RWPE2 (cell line): ENCODE results near the gene ADRA2B.
A peak's percentile ranks its signal among the peaks of the same experiment; 100 is the strongest.

ENCODE experiments used
- ATAC-seq: fragments of 200-7000 bp; cut with Tn5 transposase; 3 replicates; pipeline ENCODE4 v1.9.1; 2021; ENCODE audit warnings: low read depth
- DNase-seq: peaks from one replicate; pipeline ENCODE4 v3.0.0-alpha.2; 2020; ENCODE audit warnings: low spot score
- H3K27ac ChIP-seq: fragments of 450-650 bp; 2 replicates; pipeline ENCODE4 v1.5.1; 2017; ENCODE audit warnings: mild to moderate bottlenecking; ENCODE audit not compliant: poor library complexity, severe bottlenecking
- H3K27me3 ChIP-seq: fragments of 250-450 bp; sonication (Bioruptor Pico); 2 replicates; pipeline ENCODE4 v1.5.1; 2021; ENCODE audit warnings: mild to moderate bottlenecking, moderate library complexity; ENCODE audit not compliant: insufficient read depth, poor library complexity, severe bottlenecking
- H3K36me3 ChIP-seq: fragments of 250-450 bp; sonication (Bioruptor Pico); 2 replicates; pipeline ENCODE4 v1.5.1; 2020; ENCODE audit warnings: low read depth, mild to moderate bottlenecking, moderate library complexity
- H3K4me1 ChIP-seq: fragments of 250-450 bp; sonication (Bioruptor Pico); 2 replicates; pipeline ENCODE4 v1.5.1; 2021; ENCODE audit warnings: mild to moderate bottlenecking, moderate library complexity; ENCODE audit not compliant: insufficient read depth, poor library complexity, severe bottlenecking
- H3K4me3 ChIP-seq: fragments of 250-450 bp; sonication (Bioruptor Pico); 2 replicates; pipeline ENCODE4 v1.5.1; 2021; ENCODE audit warnings: mild to moderate bottlenecking, moderate library complexity; ENCODE audit not compliant: severe bottlenecking
- H3K9me3 ChIP-seq: fragments of 250-450 bp; sonication (Bioruptor Pico); 2 replicates; pipeline ENCODE4 v1.5.1; 2021; ENCODE audit warnings: mild to moderate bottlenecking, moderate library complexity; ENCODE audit not compliant: severe bottlenecking
- TF ChIP-seq, protein P1 (sequence below): fragments of 450-650 bp; IDR thresholded peaks from one replicate; pipeline ENCODE4 v1.5.1; 2017; ENCODE audit warnings: mild to moderate bottlenecking, moderate library complexity; ENCODE audit not compliant: poor library complexity, severe bottlenecking

The ADRA2B gene

DNA sequence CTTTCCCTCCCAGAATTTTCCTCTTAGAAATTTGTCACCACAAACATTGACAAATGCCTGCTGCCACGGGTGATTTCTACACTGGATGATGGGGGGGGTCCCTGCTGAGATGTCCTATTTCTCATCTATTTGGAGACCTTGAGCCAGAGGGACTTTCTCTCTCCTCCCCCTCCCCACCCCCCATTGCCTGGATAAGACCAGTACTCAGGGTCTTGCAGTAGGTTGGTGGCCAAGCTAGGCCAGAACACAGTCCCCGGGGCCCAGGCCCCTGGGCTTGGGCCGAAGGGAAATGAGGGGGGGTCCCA, 29.4 kb upstream of the ADRA2B start:
- ATAC-seq, result no peak
- Histone ChIP-seq H3K27me3 (no peaks in the 10 kb centered on the region), H3K4me1 (no peaks in the 10 kb centered on the region), H3K27ac (no peak overlapping the region), H3K4me3 (no peak overlapping the region), H3K9me3 (no peaks in the 10 kb centered on the region), H3K36me3 (no peaks in the 10 kb centered on the region)
- no peak for DNase-seq
- TF ChIP-seq, protein P1, sequence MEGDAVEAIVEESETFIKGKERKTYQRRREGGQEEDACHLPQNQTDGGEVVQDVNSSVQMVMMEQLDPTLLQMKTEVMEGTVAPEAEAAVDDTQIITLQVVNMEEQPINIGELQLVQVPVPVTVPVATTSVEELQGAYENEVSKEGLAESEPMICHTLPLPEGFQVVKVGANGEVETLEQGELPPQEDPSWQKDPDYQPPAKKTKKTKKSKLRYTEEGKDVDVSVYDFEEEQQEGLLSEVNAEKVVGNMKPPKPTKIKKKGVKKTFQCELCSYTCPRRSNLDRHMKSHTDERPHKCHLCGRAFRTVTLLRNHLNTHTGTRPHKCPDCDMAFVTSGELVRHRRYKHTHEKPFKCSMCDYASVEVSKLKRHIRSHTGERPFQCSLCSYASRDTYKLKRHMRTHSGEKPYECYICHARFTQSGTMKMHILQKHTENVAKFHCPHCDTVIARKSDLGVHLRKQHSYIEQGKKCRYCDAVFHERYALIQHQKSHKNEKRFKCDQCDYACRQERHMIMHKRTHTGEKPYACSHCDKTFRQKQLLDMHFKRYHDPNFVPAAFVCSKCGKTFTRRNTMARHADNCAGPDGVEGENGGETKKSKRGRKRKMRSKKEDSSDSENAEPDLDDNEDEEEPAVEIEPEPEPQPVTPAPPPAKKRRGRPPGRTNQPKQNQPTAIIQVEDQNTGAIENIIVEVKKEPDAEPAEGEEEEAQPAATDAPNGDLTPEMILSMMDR, result no peak

DNA sequence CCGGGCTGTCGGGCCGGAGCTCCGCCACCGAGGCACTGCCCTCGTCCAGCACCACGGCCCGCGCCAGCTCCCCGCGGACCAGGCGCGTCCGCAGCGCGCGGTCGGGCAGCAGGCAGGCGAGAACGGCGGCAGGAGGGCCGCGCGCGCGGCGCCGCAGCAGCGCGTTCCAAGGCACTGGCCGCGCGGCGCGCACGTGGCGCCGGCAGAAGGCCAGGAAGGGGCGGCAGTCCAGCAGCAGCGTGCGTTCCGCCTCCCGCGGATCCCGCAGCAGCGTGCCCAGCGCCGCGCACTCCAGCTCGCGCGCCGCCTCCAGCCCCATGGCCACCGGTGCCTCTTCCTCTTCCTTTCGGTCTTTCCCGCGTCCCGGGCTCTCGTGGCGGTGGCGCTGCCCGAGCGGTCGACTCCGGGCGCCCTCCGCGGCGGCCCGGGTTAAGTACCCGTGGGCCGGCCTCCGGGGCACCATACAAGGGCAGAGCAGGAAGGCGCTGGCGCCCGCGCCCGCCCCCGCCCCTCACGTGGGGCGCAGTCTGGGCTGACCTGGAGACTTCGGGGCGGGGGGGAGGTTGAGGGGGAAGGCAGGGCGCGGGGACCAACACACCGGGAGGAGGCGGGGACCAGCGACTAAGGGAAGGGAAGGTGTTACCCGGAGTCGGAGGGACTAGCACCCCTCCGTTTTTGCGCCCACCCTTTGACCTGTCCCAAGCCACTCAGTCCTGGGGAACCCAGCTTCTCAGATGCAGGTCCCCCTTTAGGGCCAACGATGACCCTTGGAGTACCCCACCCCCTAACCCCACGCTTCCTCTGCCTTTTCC, 28.9 kb upstream of the ADRA2B start, which contains the start of gene DUSP2:
Gene DUSP2, minus strand, starts transcription at position 405 of the 812 bp plus-strand sequence. Its CDS starts 86 bp downstream, at position 319.
- peak; percentile 76 for ATAC-seq
- DNase-seq, result peak; percentile 73
- Histone ChIP-seq H3K4me3 (peak within 1 kb of the TSS; percentile 43), H3K9me3 (no peaks in the 10 kb centered on the region), H3K4me1 (no peaks in the 10 kb centered on the region), H3K36me3 (no peaks in the 10 kb centered on the region), H3K27ac (no peak within 1 kb of the TSS), H3K27me3 (no peaks in the 10 kb centered on the region)
- TF ChIP-seq, protein P1, result no peak

DNA sequence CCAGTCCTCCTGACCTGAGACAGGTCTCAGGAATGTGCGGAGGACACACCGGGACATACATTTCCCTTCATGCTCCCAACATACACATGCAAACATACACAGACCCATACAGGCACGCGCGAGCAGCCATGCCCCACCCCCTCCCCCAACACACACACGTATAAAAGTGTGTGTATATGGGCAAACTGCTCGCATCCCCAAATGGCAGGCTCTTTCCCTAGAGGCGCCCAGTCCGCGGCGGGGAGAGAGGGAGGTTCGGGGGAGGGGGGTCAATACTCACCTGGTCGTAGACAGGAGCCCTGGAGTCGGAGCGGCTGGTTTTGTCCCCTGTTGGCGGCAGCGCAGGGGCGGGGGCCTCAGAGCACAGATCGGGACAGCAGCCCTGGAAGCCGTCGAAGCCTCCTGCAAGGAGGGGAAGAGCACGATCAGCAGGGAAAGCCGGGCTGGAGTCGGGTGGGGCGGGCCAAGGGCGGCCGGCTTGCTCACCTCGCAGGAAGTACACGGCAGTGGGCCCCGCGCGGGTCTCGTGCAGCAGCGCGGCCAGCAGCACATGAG, 28.2 kb upstream of the ADRA2B start:
- peak overlapping the region; percentile 43 for H3K4me3 ChIP-seq
- no peaks in the 10 kb centered on the region for H3K36me3 ChIP-seq
- no peaks in the 10 kb centered on the region for H3K27me3 ChIP-seq
- peak; percentile 3; the same call in 1 of the 3 replicates for ATAC-seq
- H3K27ac ChIP-seq, result no peak overlapping the region
- TF ChIP-seq, protein P1, result no peak
- DNase-seq, result peak; percentile 61
- no peaks in the 10 kb centered on the region for H3K9me3 ChIP-seq
- H3K4me1 ChIP-seq, result no peaks in the 10 kb centered on the region

DNA sequence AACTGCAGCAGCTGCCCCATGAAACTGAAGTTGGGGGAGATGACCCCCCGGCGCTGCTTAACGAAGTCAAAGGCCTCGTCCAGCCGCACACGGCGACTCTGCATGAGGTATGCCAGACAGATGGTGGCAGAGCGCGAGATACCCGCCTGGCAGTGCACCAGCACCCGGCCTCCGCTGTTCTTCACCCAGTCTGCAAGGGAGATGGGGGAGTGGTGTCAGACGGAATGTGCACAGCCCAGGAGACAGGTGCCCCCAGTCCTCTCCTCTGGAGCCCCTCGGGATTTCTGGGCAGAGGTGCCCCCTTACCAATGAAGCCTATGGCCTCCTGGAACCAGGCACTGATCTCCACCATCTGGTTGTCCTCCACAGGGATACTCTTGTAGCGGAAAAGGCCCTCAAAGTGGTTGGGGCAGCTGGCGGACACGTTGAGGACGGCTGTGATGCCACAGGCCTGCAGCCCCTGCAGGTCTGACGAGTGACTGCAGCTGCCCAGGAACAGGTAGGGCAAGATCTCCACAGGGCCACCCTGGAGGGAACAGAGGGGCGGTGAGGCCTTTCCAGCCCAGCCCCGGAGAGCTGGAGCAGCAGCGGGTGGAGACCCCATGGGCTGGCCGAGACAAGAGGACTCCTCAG, 27.6 kb upstream of the ADRA2B start:
- H3K36me3 ChIP-seq, result no peaks in the 10 kb centered on the region
- H3K27ac ChIP-seq, result no peak overlapping the region
- H3K4me1 ChIP-seq, result no peaks in the 10 kb centered on the region
- no peaks in the 10 kb centered on the region for H3K27me3 ChIP-seq
- peak; percentile 54 for DNase-seq
- TF ChIP-seq, protein P1, result no peak
- no peak for ATAC-seq
- H3K4me3 ChIP-seq, result peak overlapping the region; percentile 43
- H3K9me3 ChIP-seq, result no peaks in the 10 kb centered on the region
